Mucosa of stomach (tissue), 1 donor: Measurements from ENCODE around the gene EHD1.

Experiments
- H3K27me3 ChIP-seq: one replicate; pipeline ENCODE4 v1.7.0; 2013; ENCODE audit warnings: mild to moderate bottlenecking, low read length; ENCODE audit not compliant: control insufficient read depth, insufficient read depth
- H3K36me3 ChIP-seq: one replicate; pipeline ENCODE4 v1.7.0; 2013; ENCODE audit warnings: low read length; ENCODE audit not compliant: control insufficient read depth, insufficient read depth
- H3K4me1 ChIP-seq: one replicate; pipeline ENCODE4 v1.7.0; 2013; ENCODE audit warnings: mild to moderate bottlenecking, low read length; ENCODE audit not compliant: control insufficient read depth, insufficient read depth
- H3K4me3 ChIP-seq: one replicate; pipeline ENCODE4 v1.7.0; 2013; ENCODE audit warnings: low read length
- H3K9ac ChIP-seq: one replicate; pipeline ENCODE4 v1.7.0; 2013; ENCODE audit warnings: mild to moderate bottlenecking, low read length, moderate library complexity
- H3K9me3 ChIP-seq: one replicate; pipeline ENCODE4 v1.7.0; 2013; ENCODE audit warnings: mild to moderate bottlenecking, low read length, moderate library complexity; ENCODE audit not compliant: control insufficient read depth
- donor health status: Pancreatic carcinoma.

EHD1 gene

GRCh38 chr11:64916775-64917662, 38.6 kb upstream of the EHD1 start, which contains the start of gene ATG2A:
Gene ATG2A (minus strand): TSS chr11:64917209. CDS start chr11:64917135, 74 bp downstream.
- Histone ChIP-seq H3K4me3 (peak within 1 kb of the TSS; percentile 95), H3K36me3 (peaks cover under 1% of the 10 kb centered on the region), H3K9me3 (no peaks in the 10 kb centered on the region), H3K27me3 (no peaks in the 10 kb centered on the region), H3K4me1 (peaks cover 17% of the 10 kb centered on the region), H3K9ac (peak within 1 kb of the TSS; percentile 95)

GRCh38 chr11:64916040-64916774, 37.8 kb upstream of the EHD1 start:
- H3K27me3 ChIP-seq = no peaks in the 10 kb centered on the region

GRCh38 chr11:64915376-64915887, 37.0 kb upstream of the EHD1 start:
- Histone ChIP-seq H3K9me3 (no peaks in the 10 kb centered on the region), H3K27me3 (no peaks in the 10 kb centered on the region), H3K9ac (peak overlapping the region; percentile 95), H3K4me3 (no peak overlapping the region), H3K4me1 (peaks cover 17% of the 10 kb centered on the region), H3K36me3 (peaks cover 14% of the 10 kb centered on the region)

More at GRCh38 chr11:64916040-64916774, 37.8 kb upstream of the EHD1 start:
- Histone ChIP-seq H3K36me3 (peaks cover 9% of the 10 kb centered on the region), H3K9ac (peak overlapping the region; percentile 95), H3K9me3 (no peaks in the 10 kb centered on the region), H3K4me3 (peak overlapping the region; percentile 95), H3K4me1 (peaks cover 17% of the 10 kb centered on the region)

- H3K9ac ChIP-seq = no peak overlapping the region
- H3K36me3 ChIP-seq = peaks cover 14% of the 10 kb centered on the region
Observed at GRCh38 chr11:64914123-64914522, 35.7 kb upstream of the EHD1 start.

GRCh38 chr11:64913171-64913727, 34.8 kb upstream of the EHD1 start:
- Histone ChIP-seq H3K27me3 (no peaks in the 10 kb centered on the region), H3K4me1 (peaks cover 17% of the 10 kb centered on the region), H3K4me3 (no peak overlapping the region), H3K9me3 (no peaks in the 10 kb centered on the region), H3K36me3 (peaks cover 14% of the 10 kb centered on the region), H3K9ac (no peak overlapping the region)

More at GRCh38 chr11:64914123-64914522, 35.7 kb upstream of the EHD1 start:
- Histone ChIP-seq H3K27me3 (no peaks in the 10 kb centered on the region), H3K4me1 (peaks cover 17% of the 10 kb centered on the region), H3K4me3 (no peak overlapping the region), H3K9me3 (no peaks in the 10 kb centered on the region)

- H3K36me3 ChIP-seq = peaks cover 14% of the 10 kb centered on the region
- H3K9ac ChIP-seq = no peak overlapping the region
- no peaks in the 10 kb centered on the region for H3K9me3 ChIP-seq
- H3K4me1 ChIP-seq = peaks cover 16% of the 10 kb centered on the region
- no peak overlapping the region for H3K4me3 ChIP-seq
- no peaks in the 10 kb centered on the region for H3K27me3 ChIP-seq
Observed at GRCh38 chr11:64911689-64912088, 33.3 kb upstream of the EHD1 start.

- no peaks in the 10 kb centered on the region for H3K27me3 ChIP-seq
Observed at GRCh38 chr11:64911142-64911541, 32.7 kb upstream of the EHD1 start.

GRCh38 chr11:64910451-64911093, 32.2 kb upstream of the EHD1 start:
- no peak overlapping the region for H3K9ac ChIP-seq
- peaks cover 14% of the 10 kb centered on the region for H3K36me3 ChIP-seq
- peaks cover 5% of the 10 kb centered on the region for H3K4me1 ChIP-seq
- H3K9me3 ChIP-seq = no peaks in the 10 kb centered on the region
- H3K27me3 ChIP-seq = no peaks in the 10 kb centered on the region
- no peak overlapping the region for H3K4me3 ChIP-seq

More at GRCh38 chr11:64911142-64911541, 32.7 kb upstream of the EHD1 start:
- no peak overlapping the region for H3K9ac ChIP-seq
- peaks cover 11% of the 10 kb centered on the region for H3K4me1 ChIP-seq
- peaks cover 14% of the 10 kb centered on the region for H3K36me3 ChIP-seq
- H3K9me3 ChIP-seq = no peaks in the 10 kb centered on the region
- H3K4me3 ChIP-seq = no peak overlapping the region

- Histone ChIP-seq H3K4me3 (no peak overlapping the region), H3K36me3 (peaks cover 14% of the 10 kb centered on the region), H3K9ac (no peak overlapping the region), H3K9me3 (no peaks in the 10 kb centered on the region), H3K27me3 (no peaks in the 10 kb centered on the region), H3K4me1 (no peaks in the 10 kb centered on the region)
Observed at GRCh38 chr11:64909653-64910343, 31.4 kb upstream of the EHD1 start.

- Histone ChIP-seq H3K9ac (no peak overlapping the region), H3K9me3 (no peaks in the 10 kb centered on the region), H3K4me3 (no peak overlapping the region), H3K36me3 (peaks cover 14% of the 10 kb centered on the region), H3K4me1 (no peaks in the 10 kb centered on the region), H3K27me3 (no peaks in the 10 kb centered on the region)
Observed at GRCh38 chr11:64908766-64909165, 30.3 kb upstream of the EHD1 start.

- Histone ChIP-seq H3K9ac (no peak overlapping the region), H3K9me3 (no peaks in the 10 kb centered on the region), H3K36me3 (peaks cover 5% of the 10 kb centered on the region), H3K27me3 (no peaks in the 10 kb centered on the region), H3K4me1 (no peaks in the 10 kb centered on the region), H3K4me3 (no peak overlapping the region)
Observed at GRCh38 chr11:64906314-64906635, 27.9 kb upstream of the EHD1 start.
